Esophagus muscularis mucosa (tissue), 4 donors: ENCODE measurements around the gene LYPD6B. TPM values are rescaled to one million over a fixed set of nuclear protein-coding genes. Genes with fewer than 3 reads are reported as not detected.

Experiments
- DNase-seq: peaks from one replicate; pipeline ENCODE4 v3.0.0-alpha.2; 2017; ENCODE audit errors: extremely low spot score
- H3K27ac ChIP-seq, 4 donors: fragments of 200-600 bp; sonication (generic); replicated peaks in 1 of 4; 1 replicate in 3 of 4; 2 replicates in 1 of 4; pipeline ENCODE4 v1.5.1; 2016 to 2019; ENCODE audit warnings: mild to moderate bottlenecking in 1 of 4
- H3K27me3 ChIP-seq, 4 donors: fragments of 200-600 bp; sonication (generic); one replicate each; pipeline versions ENCODE4 v1.5.1 to v1.6.0; 2016 to 2019
- H3K36me3 ChIP-seq, 4 donors: fragments of 200-600 bp; sonication (generic); one replicate each; pipeline ENCODE4 v1.5.1; 2016 to 2019
- H3K4me1 ChIP-seq, 4 donors: fragments of 200-600 bp; sonication (generic); one replicate each; pipeline ENCODE4 v1.5.1; 2016 to 2019
- H3K4me3 ChIP-seq, 4 donors: fragments of 200-600 bp; sonication (generic); 1 replicate in 2 of 4; 2 replicates in 2 of 4; pipeline ENCODE4 v1.5.1; 2016 to 2019; ENCODE audit warnings: mild to moderate bottlenecking in 4 of 4, moderate library complexity in 1 of 4
- H3K9me3 ChIP-seq, 4 donors: fragments of 200-600 bp; sonication (generic); 1 replicate in 3 of 4; 2 replicates in 1 of 4; pipeline ENCODE4 v1.5.1; 2016 to 2019
- EP300 ChIP-seq: sonication (generic); formaldehyde crosslinking; IDR thresholded peaks from one replicate; pipeline ENCODE4 v1.6.1; 2017; ENCODE audit warnings: antibody characterized with exemption
- POLR2A ChIP-seq: fragments of 450-650 bp; IDR thresholded peaks from one replicate; pipeline ENCODE4 v1.6.1; 2017; ENCODE audit warnings: antibody characterized with exemption, moderate library complexity, mild to moderate bottlenecking, low read depth
- POLR2AphosphoS5 ChIP-seq, 2 donors: sonication (generic); formaldehyde crosslinking; IDR thresholded peaks; one replicate each; pipeline ENCODE4 v1.6.1; 2017; ENCODE audit warnings: antibody characterized with exemption in 2 of 2
- WGBS: methylation state at CpG from one replicate; pipeline ENCODE4 v1.1.5; 2018; 5-methylcytosine and 5-hydroxymethylcytosine counted together
- intact Hi-C: fragments of 100-400 bp; cut with DNase I; formaldehyde crosslinking; loops from one replicate; pipeline ENCODE4 v1.15.1; 2023
- total RNA-seq, 4 donors: library from RNA; depleted of rRNA; stranded (reverse); fragments of >200 nt; gene quantifications; one replicate each; pipeline versions ENCODE4 v1.1.0 to v1.2.1, GENCODE V29; 2016
- TF ChIP-seq, protein P1 (sequence below), 3 experiments: fragments of 200-600 bp in 2 of 3; fragments of 450-650 bp in 1 of 3; sonication (generic) in 2 of 3; IDR thresholded peaks; one replicate each; pipeline ENCODE4 v1.5.1; 2017 to 2019; ENCODE audit warnings: antibody characterized with exemption in 3 of 3, mild to moderate bottlenecking in 2 of 3, moderate library complexity in 1 of 3

The LYPD6B gene
- total RNA-seq, 4 donors from 2014 or later = not detected

GRCh38 chr2:149068225-149068995 lies 29.9 kb downstream of the LYPD6B start:
- intact Hi-C loops = no loop called here
- peaks cover 4 to 24% (median 18%) of the 10 kb centered on the region in 4 donors for H3K4me1 ChIP-seq
- DNase-seq = no peak
- no peak overlapping the region for H3K4me3 ChIP-seq
- no peaks in the 10 kb centered on the region for H3K27me3 ChIP-seq
- no peaks in the 10 kb centered on the region for H3K36me3 ChIP-seq
- H3K9me3 ChIP-seq = no peaks in the 10 kb centered on the region
- no peak for TF ChIP-seq POLR2A
- TF ChIP-seq POLR2AphosphoS5 (IDR thresholded peaks at IDR 0.05) = no peak
- TF ChIP-seq, protein P1, sequence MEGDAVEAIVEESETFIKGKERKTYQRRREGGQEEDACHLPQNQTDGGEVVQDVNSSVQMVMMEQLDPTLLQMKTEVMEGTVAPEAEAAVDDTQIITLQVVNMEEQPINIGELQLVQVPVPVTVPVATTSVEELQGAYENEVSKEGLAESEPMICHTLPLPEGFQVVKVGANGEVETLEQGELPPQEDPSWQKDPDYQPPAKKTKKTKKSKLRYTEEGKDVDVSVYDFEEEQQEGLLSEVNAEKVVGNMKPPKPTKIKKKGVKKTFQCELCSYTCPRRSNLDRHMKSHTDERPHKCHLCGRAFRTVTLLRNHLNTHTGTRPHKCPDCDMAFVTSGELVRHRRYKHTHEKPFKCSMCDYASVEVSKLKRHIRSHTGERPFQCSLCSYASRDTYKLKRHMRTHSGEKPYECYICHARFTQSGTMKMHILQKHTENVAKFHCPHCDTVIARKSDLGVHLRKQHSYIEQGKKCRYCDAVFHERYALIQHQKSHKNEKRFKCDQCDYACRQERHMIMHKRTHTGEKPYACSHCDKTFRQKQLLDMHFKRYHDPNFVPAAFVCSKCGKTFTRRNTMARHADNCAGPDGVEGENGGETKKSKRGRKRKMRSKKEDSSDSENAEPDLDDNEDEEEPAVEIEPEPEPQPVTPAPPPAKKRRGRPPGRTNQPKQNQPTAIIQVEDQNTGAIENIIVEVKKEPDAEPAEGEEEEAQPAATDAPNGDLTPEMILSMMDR (IDR thresholded peaks at IDR 0.05) = no peak
- no peak for TF ChIP-seq EP300
- no peak overlapping the region for H3K27ac ChIP-seq
- WGBS = 83% methylated on average over 6 of the region's 6 CpGs

- Histone ChIP-seq H3K27ac (no peak overlapping the region), H3K36me3 (no peaks in the 10 kb centered on the region), H3K9me3 (no peaks in the 10 kb centered on the region), H3K27me3 (no peaks in the 10 kb centered on the region), H3K4me1 (peaks cover 4 to 24% (median 18%) of the 10 kb centered on the region in 4 donors), H3K4me3 (no peak overlapping the region)
- no peak for DNase-seq
- TF ChIP-seq EP300 (no peak), POLR2A (no peak), POLR2AphosphoS5 (IDR thresholded peaks at IDR 0.05) (no peak)
- TF ChIP-seq, protein P1 (IDR thresholded peaks at IDR 0.05) = no peak
- intact Hi-C loops = no loop called here
- WGBS = 50% methylated on average over 5 of the region's 5 CpGs
These were observed 30.7 kb downstream of the LYPD6B start for GRCh38 chr2:149068996-149069888.

- no peak overlapping the region for H3K27ac ChIP-seq
- H3K9me3 ChIP-seq = no peaks in the 10 kb centered on the region
- H3K4me1 ChIP-seq = peaks cover 4 to 13% (median 9%) of the 10 kb centered on the region in 4 donors
- H3K27me3 ChIP-seq = no peaks in the 10 kb centered on the region
- intact Hi-C loops = no loop called here
- TF ChIP-seq POLR2AphosphoS5 (IDR thresholded peaks at IDR 0.05) = no peak
- TF ChIP-seq, protein P1 (IDR thresholded peaks at IDR 0.05) = no peak
- no peak for TF ChIP-seq EP300
- TF ChIP-seq POLR2A = no peak
- no peak overlapping the region for H3K4me3 ChIP-seq
- no peaks in the 10 kb centered on the region for H3K36me3 ChIP-seq
- 78% methylated on average over 9 of the region's 9 CpGs for WGBS
- DNase-seq = no peak
These were observed 32.3 kb downstream of the LYPD6B start for GRCh38 chr2:149070681-149071320.

GRCh38 chr2:149075105-149075504 lies 36.6 kb downstream of the LYPD6B start:
- H3K4me1 ChIP-seq = no peaks in the 10 kb centered on the region
- no peak overlapping the region for H3K27ac ChIP-seq
- intact Hi-C loops = no loop called here
- H3K36me3 ChIP-seq = no peaks in the 10 kb centered on the region
- 79% methylated on average over 2 of the region's 2 CpGs for whole genome bisulfite sequencing
- no peaks in the 10 kb centered on the region for H3K9me3 ChIP-seq
- no peaks in the 10 kb centered on the region for H3K27me3 ChIP-seq
- no peak for DNase-seq
- TF ChIP-seq, protein P1 (IDR thresholded peaks at IDR 0.05) = no peak
- H3K4me3 ChIP-seq = no peak overlapping the region
